PC-9 (cell line): Measurements from ENCODE around the gene FLYWCH2. TPM values are rescaled to one million over a fixed set of nuclear protein-coding genes. Genes with fewer than 3 reads are reported as not detected.

ENCODE experiments used
- BruUV-seq: library from RNA; stranded (reverse); fragments of 400-500 nt; replicated peaks from 2 replicates; lab custom pipeline; 2021; lab: Mats Ljungman, UMichigan
- CTCF ChIA-PET: fragments of 300-600 bp; sonication (Branson Sonifier 250); formaldehyde crosslinking; loops from one replicate; lab custom pipeline; 2022; ENCODE audit warnings: antibody characterized with exemption; lab: Charles Lee
- POLR2A ChIA-PET: fragments of 300-600 bp; sonication (Branson Sonifier 250); formaldehyde crosslinking; loops from one replicate; lab custom pipeline; 2022; ENCODE audit warnings: antibody characterized with exemption; ENCODE audit not compliant: unreplicated experiment; lab: Charles Lee
- DNase-seq, 2 experiments: peaks; one replicate each; pipeline versions ENCODE4 v3.0.0 to v3.0.0-alpha.2; 2015 to 2022; ENCODE audit warnings: mixed read lengths in 1 of 2
- H2AFZ ChIP-seq: fragments of 200-600 bp; sonication (generic); 2 replicates; pipeline ENCODE4 v1.8.1; 2017; ENCODE audit warnings: antibody characterized with exemption
- H3F3A ChIP-seq: fragments of 200-600 bp; sonication (generic); 2 replicates; pipeline ENCODE4 v1.8.1; 2017; ENCODE audit warnings: antibody characterized with exemption, mild to moderate bottlenecking, low read depth; ENCODE audit not compliant: insufficient read depth
- H3K27ac ChIP-seq: fragments of 200-600 bp; sonication (generic); 2 replicates; pipeline ENCODE4 v1.6.1; 2016; ENCODE audit warnings: mixed run types
- H3K27me3 ChIP-seq: fragments of 200-600 bp; sonication (generic); 2 replicates; pipeline ENCODE4 v1.6.1; 2016; ENCODE audit warnings: low read depth, mixed run types; ENCODE audit not compliant: insufficient read depth
- H3K36me3 ChIP-seq: fragments of 200-600 bp; sonication (generic); 2 replicates; pipeline ENCODE4 v1.6.1; 2016; ENCODE audit warnings: low read depth, mixed run types
- H3K4me1 ChIP-seq: fragments of 200-600 bp; sonication (generic); replicated peaks from 2 replicates; pipeline ENCODE4 v1.6.1; 2016; ENCODE audit warnings: mixed run types; ENCODE audit not compliant: insufficient read depth
- H3K4me2 ChIP-seq: fragments of 200-600 bp; sonication (generic); 2 replicates; pipeline ENCODE4 v1.6.1; 2017; ENCODE audit warnings: mixed run types
- H3K4me3 ChIP-seq: fragments of 200-600 bp; sonication (generic); 2 replicates; pipeline ENCODE4 v1.6.1; 2016; ENCODE audit warnings: mixed run types
- H3K79me2 ChIP-seq: fragments of 200-600 bp; sonication (generic); 2 replicates; pipeline ENCODE4 v1.6.1; 2017; ENCODE audit warnings: low read depth, mixed run types
- H3K9me2 ChIP-seq: fragments of 200-600 bp; sonication (generic); 2 replicates; pipeline ENCODE4 v1.8.1; 2017; ENCODE audit warnings: mild to moderate bottlenecking; ENCODE audit not compliant: insufficient read depth
- H3K9me3 ChIP-seq: fragments of 200-600 bp; sonication (generic); 2 replicates; pipeline ENCODE4 v1.8.1; 2016; ENCODE audit warnings: low read depth; ENCODE audit not compliant: insufficient read depth
- H4K20me1 ChIP-seq: fragments of 200-600 bp; sonication (generic); 2 replicates; pipeline ENCODE4 v1.8.1; 2017; ENCODE audit not compliant: insufficient read depth
- EZH2 ChIP-seq: fragments of 200-600 bp; sonication (generic); IDR thresholded peaks from 2 replicates; pipeline ENCODE4 v1.8.0; 2017; ENCODE audit warnings: antibody characterized with exemption, low read depth
- intact Hi-C: fragments of 100-400 bp; cut with micrococcal nuclease; formaldehyde crosslinking; loops from one replicate; pipeline ENCODE4 v1.10.0; 2022; ENCODE audit not compliant: unreplicated experiment
- total RNA-seq: library from RNA; stranded (reverse); gene quantifications from 2 replicates; pipeline ENCODE4 v1.2.3, GENCODE V29; 2021
- TF ChIP-seq, protein P1 (sequence below): fragments of 200-600 bp; sonication (generic); conservative IDR thresholded peaks from 2 replicates; pipeline ENCODE4 v1.6.1; 2017; ENCODE audit warnings: mixed run types, antibody characterized with exemption, mild to moderate bottlenecking, moderate library complexity

Gene FLYWCH2
- total RNA-seq, 1 experiment from 2014 or later = 41.5 TPM

DNA sequence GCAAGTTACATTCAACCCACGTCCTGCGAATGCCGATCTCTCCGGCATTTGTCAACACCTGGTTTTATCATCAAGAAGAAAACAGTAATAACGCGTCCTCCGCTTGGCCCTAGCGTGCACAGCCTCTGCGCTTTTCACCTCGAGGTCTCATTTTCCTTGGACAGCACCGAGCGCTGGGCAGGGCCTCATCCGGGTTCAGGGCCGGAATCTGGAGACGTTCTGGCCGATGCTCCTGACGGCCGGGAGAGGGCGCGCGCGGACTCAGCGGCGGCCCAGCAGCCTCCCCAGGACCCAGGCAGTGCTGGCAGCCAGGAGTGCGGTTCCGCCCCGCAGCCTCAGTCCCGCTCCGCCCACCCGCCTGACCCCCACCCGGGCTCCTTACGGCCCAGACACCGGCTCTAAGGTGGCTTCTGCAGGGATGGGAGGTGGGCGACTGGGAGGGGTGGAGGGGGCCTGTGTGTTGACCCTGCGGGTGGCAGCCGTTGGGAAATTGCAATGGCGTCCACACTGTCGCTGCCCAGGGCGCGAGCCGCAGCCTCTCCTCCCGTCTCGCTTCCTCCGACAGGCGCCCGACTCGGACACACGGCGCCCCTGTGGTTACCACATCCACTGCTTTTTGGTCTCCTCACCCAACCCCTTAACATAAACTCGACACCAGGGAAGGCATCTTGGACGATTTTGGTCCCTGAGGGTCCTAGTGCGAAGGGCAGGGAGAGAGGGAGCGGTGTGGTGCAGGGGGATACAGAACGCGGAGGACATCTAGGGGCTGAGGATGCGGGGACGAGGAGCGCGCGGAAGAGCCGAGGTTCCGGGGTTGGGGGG, 21.3 kb downstream of the FLYWCH2 start:
- Histone ChIP-seq H3F3A (peaks cover 20% of the 10 kb centered on the region), H3K4me3 (peak overlapping the region; percentile 86), H3K9me2 (no peaks in the 10 kb centered on the region), H3K9me3 (no peaks in the 10 kb centered on the region), H3K27me3 (no peaks in the 10 kb centered on the region), H2AFZ (peak overlapping the region; percentile 79), H3K27ac (peak overlapping the region; percentile 23; the same call in 1 of the 2 replicates), H4K20me1 (no peaks in the 10 kb centered on the region), H3K36me3 (no peaks in the 10 kb centered on the region), H3K79me2 (no peaks in the 10 kb centered on the region), H3K4me2 (peak overlapping the region; percentile 87), H3K4me1 (peaks cover 20% of the 10 kb centered on the region)
- peak; percentile 78 to 92 for DNase-seq
- intact Hi-C loops = loop anchor here (1.0 to 10.0 kb wide), 5 partner anchors 21 to 680 kb away; partner anchors contain the start of genes E4F1, FLYWCH2, KREMEN2 and PRSS27
- ChIA-PET POLR2A (interaction anchor here (0.6 kb wide), 1 partner anchor 66 kb away, joined by 3 read pairs; no protein-coding TSS in a partner anchor), CTCF (interaction anchor here (0.7 kb wide), 1 partner anchor 21 kb away, joined by 3 read pairs; the partner anchor contains the start of gene FLYWCH2)
- no peak for TF ChIP-seq EZH2
- TF ChIP-seq, protein P1, sequence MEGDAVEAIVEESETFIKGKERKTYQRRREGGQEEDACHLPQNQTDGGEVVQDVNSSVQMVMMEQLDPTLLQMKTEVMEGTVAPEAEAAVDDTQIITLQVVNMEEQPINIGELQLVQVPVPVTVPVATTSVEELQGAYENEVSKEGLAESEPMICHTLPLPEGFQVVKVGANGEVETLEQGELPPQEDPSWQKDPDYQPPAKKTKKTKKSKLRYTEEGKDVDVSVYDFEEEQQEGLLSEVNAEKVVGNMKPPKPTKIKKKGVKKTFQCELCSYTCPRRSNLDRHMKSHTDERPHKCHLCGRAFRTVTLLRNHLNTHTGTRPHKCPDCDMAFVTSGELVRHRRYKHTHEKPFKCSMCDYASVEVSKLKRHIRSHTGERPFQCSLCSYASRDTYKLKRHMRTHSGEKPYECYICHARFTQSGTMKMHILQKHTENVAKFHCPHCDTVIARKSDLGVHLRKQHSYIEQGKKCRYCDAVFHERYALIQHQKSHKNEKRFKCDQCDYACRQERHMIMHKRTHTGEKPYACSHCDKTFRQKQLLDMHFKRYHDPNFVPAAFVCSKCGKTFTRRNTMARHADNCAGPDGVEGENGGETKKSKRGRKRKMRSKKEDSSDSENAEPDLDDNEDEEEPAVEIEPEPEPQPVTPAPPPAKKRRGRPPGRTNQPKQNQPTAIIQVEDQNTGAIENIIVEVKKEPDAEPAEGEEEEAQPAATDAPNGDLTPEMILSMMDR = peak; percentile 79
- no TSS peak for BruUV-seq

DNA sequence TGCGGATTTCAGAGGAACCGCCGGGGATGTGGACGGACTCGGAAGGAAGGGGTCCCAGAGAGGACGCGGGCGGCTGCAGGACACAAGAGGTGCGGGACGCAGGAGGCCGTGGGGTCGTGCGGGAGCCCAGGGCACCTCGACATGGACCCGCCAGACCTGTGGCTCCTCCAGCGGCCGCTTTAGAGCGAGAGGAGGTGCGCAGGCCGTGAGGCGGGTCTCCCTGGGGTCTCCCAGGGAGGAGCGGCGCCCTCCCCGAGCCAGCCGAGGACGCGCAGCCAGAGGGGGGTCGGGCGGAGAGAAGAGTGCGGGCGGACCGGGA, 21.9 kb downstream of the FLYWCH2 start:
- TF ChIP-seq, protein P1 = no peak
- TF ChIP-seq EZH2 = no peak
- Histone ChIP-seq H3K36me3 (no peaks in the 10 kb centered on the region), H3K4me1 (peaks cover 20% of the 10 kb centered on the region), H3F3A (peaks cover 20% of the 10 kb centered on the region), H3K27me3 (no peaks in the 10 kb centered on the region), H3K4me3 (peak overlapping the region; percentile 86), H3K27ac (peak overlapping the region; percentile 23; the same call in 1 of the 2 replicates), H3K79me2 (no peaks in the 10 kb centered on the region), H3K9me3 (no peaks in the 10 kb centered on the region), H2AFZ (peak overlapping the region; percentile 79), H3K4me2 (peak overlapping the region; percentile 87), H4K20me1 (no peaks in the 10 kb centered on the region), H3K9me2 (no peaks in the 10 kb centered on the region)
- DNase-seq = no peak
- ChIA-PET CTCF (interaction anchor here (0.6 kb wide), 1 partner anchor 1570 kb away, joined by 5 read pairs; no protein-coding TSS in a partner anchor), POLR2A (interaction anchor here (0.6 to 1.0 kb wide), 3 partner anchors 22 to 800 kb away, joined by 3 to 19 read pairs (median 16); partner anchors contain the start of gene FLYWCH2)
- intact Hi-C loops = loop anchor here (1.0 to 10.0 kb wide), 6 partner anchors 22 to 680 kb away; partner anchors contain the start of genes E4F1, FLYWCH2, KREMEN2 and PRSS27
- TSS peak; percentile 93 for BruUV-seq

DNA sequence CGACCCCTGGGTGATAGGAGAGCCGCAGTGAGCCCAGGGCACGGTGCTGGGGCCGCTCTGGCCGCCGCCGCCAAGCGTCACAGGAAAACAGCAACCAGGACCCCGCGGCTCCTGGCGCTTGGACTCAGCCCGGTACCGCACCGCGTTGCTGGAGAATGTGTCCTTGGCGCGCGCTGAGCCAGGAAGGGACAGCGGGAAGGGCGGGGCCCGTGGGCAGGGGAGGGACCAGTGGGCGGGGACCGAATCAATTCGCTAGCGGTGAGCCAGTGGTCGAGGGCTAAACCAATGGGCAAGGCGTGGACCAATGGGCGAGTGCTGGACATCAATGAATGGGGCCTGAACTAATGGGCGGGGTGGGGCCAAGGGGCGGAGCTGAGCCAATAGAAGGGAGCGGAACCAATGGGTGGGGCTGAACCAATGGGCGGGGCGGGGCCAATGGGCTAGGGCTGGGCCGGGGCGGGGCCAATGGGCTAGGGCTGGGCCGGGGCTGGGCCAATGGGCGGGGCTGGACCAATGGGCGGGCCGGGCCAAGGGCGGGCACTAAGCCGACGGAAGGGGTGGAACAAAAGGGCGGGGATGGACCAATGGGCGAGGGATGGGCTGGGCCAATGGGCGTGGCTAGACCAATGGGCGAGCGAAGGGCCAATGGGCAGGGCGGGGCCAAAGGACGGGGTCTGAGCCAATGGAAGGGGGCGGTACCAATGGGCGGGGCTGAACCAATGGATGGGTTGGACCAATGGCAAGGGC, 22.4 kb downstream of the FLYWCH2 start:
- no TSS peak for BruUV-seq
- DNase-seq = peak; percentile 95 to 100
- Histone ChIP-seq H3K9me2 (no peaks in the 10 kb centered on the region), H2AFZ (peak overlapping the region; percentile 79), H3K36me3 (no peaks in the 10 kb centered on the region), H3K4me2 (peak overlapping the region; percentile 87), H3K27me3 (no peaks in the 10 kb centered on the region), H3F3A (peaks cover 23% of the 10 kb centered on the region), H3K9me3 (no peaks in the 10 kb centered on the region), H4K20me1 (no peaks in the 10 kb centered on the region), H3K4me1 (peaks cover 22% of the 10 kb centered on the region), H3K79me2 (no peaks in the 10 kb centered on the region), H3K27ac (peak overlapping the region; percentile 23; the same call in 1 of the 2 replicates), H3K4me3 (peak overlapping the region; percentile 86)
- ChIA-PET POLR2A (interaction anchor here (0.5 to 1.0 kb wide), 9 partner anchors 11 to 1572 kb away, joined by 3 to 19 read pairs (median 5); partner anchors contain the start of genes BAIAP3, FLYWCH2 and TNFRSF12A), CTCF (interaction anchor here (0.5 to 1.4 kb wide), 8 partner anchors 22 to 1571 kb away, joined by 3 to 5 read pairs (median 4); partner anchors contain the start of genes FLYWCH2 and KCTD5)
- no peak for TF ChIP-seq EZH2
- TF ChIP-seq, protein P1 = no peak
- intact Hi-C loops = loop anchor here (2.0 to 10.0 kb wide), 5 partner anchors 59 to 681 kb away; partner anchors contain the start of genes E4F1, KREMEN2 and PRSS27
